Adrenal gland (tissue), 12 donors: ENCODE data around the gene ZNF670. TPM values are rescaled to one million over a fixed set of nuclear protein-coding genes. Genes with fewer than 3 reads are reported as not detected.
A peak's percentile ranks its signal among the peaks of the same experiment; 100 is the strongest.

Experiments
- DNase-seq, 7 donors: peaks; one replicate each; pipeline ENCODE4 v3.0.0-alpha.2; 2019 to 2020
- H3K27ac ChIP-seq, 5 donors: fragments of 200-600 bp; sonication (generic) in 4 of 5; 1 replicate in 3 of 5; 2 replicates in 2 of 5; pipeline versions ENCODE4 v1.5.1 to v1.8.0; 2016 to 2020; ENCODE audit warnings: mild to moderate bottlenecking in 1 of 5
- H3K27me3 ChIP-seq: fragments of 200-600 bp; 2 replicates; pipeline ENCODE4 v1.8.0; 2021
- H3K36me3 ChIP-seq, 2 donors: fragments of 200-600 bp; replicated peaks in 1 of 2; 1 replicate in 1 of 2; 2 replicates in 1 of 2; pipeline versions ENCODE4 v1.5.1 to v1.8.0; 2018 to 2022
- H3K4me1 ChIP-seq, 2 donors: fragments of 200-600 bp; replicated peaks in 1 of 2; 1 replicate in 1 of 2; 2 replicates in 1 of 2; pipeline versions ENCODE4 v1.5.1 to v1.8.0; 2018 to 2021
- H3K4me3 ChIP-seq, 4 donors: fragments of 200-600 bp; sonication (generic) in 3 of 4; one replicate each; pipeline ENCODE4 v1.5.1; 2016 to 2018
- H3K9me3 ChIP-seq, 3 donors: fragments of 200-600 bp; sonication (generic) in 1 of 3; replicated peaks in 1 of 3; 1 replicate in 2 of 3; 2 replicates in 1 of 3; pipeline versions ENCODE4 v1.5.1 to v1.8.0; 2016 to 2021
- POLR2A ChIP-seq, 2 donors: fragments of 450-650 bp; IDR thresholded peaks; one replicate each; pipeline ENCODE4 v1.6.1; 2017; ENCODE audit warnings: antibody characterized with exemption in 2 of 2, mild to moderate bottlenecking in 2 of 2, moderate library complexity in 1 of 2
- WGBS, 4 donors: extraction: QIAGEN DNeasy Blood & Tissue Kit in 2 of 4; methylation state at CpG; one replicate each; pipeline versions ENCODE4 v1.1.5 to v1.1.7; 2013 to 2017; 5-methylcytosine and 5-hydroxymethylcytosine counted together
- intact Hi-C, 2 donors: fragments of 100-400 bp; cut with DNase I; formaldehyde crosslinking; loops; one replicate each; pipeline versions ENCODE4 v1.14.1 to v1.15.0; 2022 to 2023
- polyA plus RNA-seq, 3 donors: library from polyadenylated mRNA; stranded (reverse); fragments of 200-250 nt in 2 of 3; fragments of 350-450 nt in 1 of 3; fragmentation: Illumina TruSeq in 1 of 3; extraction: RNeasy Lipid Tissue Mini Kit (QIAGEN cat#74804) in 1 of 3; gene quantifications; one replicate each; pipeline ENCODE4 v1.2.3, GENCODE V29; 2013 to 2014
- total RNA-seq, 9 donors: library from RNA; depleted of rRNA in 4 of 9; stranded (reverse); fragments of >200 nt in 4 of 9; fragments of 120-200 nt in 1 of 9; fragmentation: NEBNext Ultra II Directional in 1 of 9; extraction: Animal tissue kit (Norgen Biotek cat#: 25700) in 1 of 9; gene quantifications; one replicate each; pipeline versions ENCODE4 v1.1.0 to v1.2.4, GENCODE V29; 2013 to 2023
- TF ChIP-seq, protein P1 (sequence below), 6 experiments: fragments of 450-650 bp in 4 of 6; fragments of 200-600 bp in 2 of 6; sonication (generic) in 1 of 6; IDR thresholded peaks; 1 replicate in 5 of 6; 2 replicates in 1 of 6; pipeline versions ENCODE4 v1.5.1 to v1.8.0; 2016 to 2021; ENCODE audit warnings: antibody characterized with exemption in 6 of 6, mild to moderate bottlenecking in 2 of 6, moderate library complexity in 1 of 6
- donor health status: healthy with polysubstance abuse.
- donor health status: Bipolar disorder and iron deficiency.
- donor health status: DM: yes; HTN: yes; CAD: no.
- donor health status: DM: no; HTN: no; CAD: no.
- donor health status: DM: no; HTN: no; CAD: no.
- donor health status: DM: yes; HTN: yes; CAD: no.

ZNF670 gene
- total and polyA plus RNA-seq, 12 donors: 0.18 to 3.7 (median 2.0) TPM

DNA sequence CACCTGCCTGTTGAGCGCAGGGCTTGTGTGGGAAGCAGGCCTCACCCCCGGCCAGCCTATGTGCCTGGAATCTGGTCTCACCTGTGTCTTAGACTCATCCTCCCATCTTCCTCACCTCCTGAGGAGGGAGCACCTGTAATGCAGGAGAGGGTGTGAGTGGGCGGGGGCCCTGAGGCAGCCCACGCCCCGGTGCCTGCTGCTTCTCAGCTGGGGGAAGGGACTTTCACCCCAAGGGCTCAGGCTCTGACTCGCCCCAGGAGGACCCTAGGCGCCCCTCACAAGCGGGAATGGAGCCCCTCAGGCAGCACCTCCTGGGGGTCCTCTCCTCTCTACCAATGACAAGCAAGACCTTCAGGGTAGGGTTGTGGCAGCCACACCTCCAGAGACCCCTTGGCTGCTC lies 6.7 kb upstream of the ZNF670 start:
- intact Hi-C loops: no loop called here
- H3K4me1 ChIP-seq: no peaks in the 10 kb centered on the region
- TF ChIP-seq POLR2A (IDR thresholded peaks at IDR 0.05): no peak
- TF ChIP-seq, protein P1, sequence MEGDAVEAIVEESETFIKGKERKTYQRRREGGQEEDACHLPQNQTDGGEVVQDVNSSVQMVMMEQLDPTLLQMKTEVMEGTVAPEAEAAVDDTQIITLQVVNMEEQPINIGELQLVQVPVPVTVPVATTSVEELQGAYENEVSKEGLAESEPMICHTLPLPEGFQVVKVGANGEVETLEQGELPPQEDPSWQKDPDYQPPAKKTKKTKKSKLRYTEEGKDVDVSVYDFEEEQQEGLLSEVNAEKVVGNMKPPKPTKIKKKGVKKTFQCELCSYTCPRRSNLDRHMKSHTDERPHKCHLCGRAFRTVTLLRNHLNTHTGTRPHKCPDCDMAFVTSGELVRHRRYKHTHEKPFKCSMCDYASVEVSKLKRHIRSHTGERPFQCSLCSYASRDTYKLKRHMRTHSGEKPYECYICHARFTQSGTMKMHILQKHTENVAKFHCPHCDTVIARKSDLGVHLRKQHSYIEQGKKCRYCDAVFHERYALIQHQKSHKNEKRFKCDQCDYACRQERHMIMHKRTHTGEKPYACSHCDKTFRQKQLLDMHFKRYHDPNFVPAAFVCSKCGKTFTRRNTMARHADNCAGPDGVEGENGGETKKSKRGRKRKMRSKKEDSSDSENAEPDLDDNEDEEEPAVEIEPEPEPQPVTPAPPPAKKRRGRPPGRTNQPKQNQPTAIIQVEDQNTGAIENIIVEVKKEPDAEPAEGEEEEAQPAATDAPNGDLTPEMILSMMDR (IDR thresholded peaks at IDR 0.05): no peak
- H3K27me3 ChIP-seq: no peaks in the 10 kb centered on the region
- no peak overlapping the region for H3K4me3 ChIP-seq
- no peaks in the 10 kb centered on the region for H3K36me3 ChIP-seq
- WGBS, 4 donors: 82 to 95% (median 91%) methylated on average over 5 to 8 of the region's 8 CpGs
- H3K9me3 ChIP-seq: no peaks in the 10 kb centered on the region
- H3K27ac ChIP-seq: no peak overlapping the region
- DNase-seq: peak in 1 of 7 donors; percentile 23

DNA sequence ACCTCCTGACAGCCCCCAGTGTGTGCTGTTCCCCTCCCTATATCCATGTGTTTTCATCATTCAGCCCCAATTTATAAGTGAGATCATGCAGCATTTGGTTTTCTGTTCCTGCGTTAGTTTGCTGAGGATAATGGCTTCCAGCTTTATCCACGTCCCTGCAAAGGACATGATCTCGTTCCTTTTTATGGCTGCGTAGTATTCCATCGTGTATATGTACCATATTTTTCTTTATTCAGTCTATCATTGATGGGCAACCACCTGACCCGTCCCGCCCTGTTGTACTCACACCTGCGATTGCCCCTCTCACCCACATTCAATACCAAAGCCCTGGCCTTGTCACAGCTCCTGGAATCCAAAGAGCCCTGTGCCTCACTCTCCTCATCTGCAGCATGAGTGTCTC lies 6.2 kb upstream of the ZNF670 start:
- no peak overlapping the region for H3K4me3 ChIP-seq
- H3K4me1 ChIP-seq: no peaks in the 10 kb centered on the region
- intact Hi-C loops: no loop called here
- no peaks in the 10 kb centered on the region for H3K9me3 ChIP-seq
- WGBS, 4 donors: 91 to 92% (median 91%) methylated on average over 8 of the region's 8 CpGs
- H3K36me3 ChIP-seq: no peaks in the 10 kb centered on the region
- H3K27ac ChIP-seq: no peak overlapping the region
- no peak for DNase-seq
- H3K27me3 ChIP-seq: no peaks in the 10 kb centered on the region
- TF ChIP-seq, protein P1 (IDR thresholded peaks at IDR 0.05): no peak
- no peak for TF ChIP-seq POLR2A (IDR thresholded peaks at IDR 0.05)

DNA sequence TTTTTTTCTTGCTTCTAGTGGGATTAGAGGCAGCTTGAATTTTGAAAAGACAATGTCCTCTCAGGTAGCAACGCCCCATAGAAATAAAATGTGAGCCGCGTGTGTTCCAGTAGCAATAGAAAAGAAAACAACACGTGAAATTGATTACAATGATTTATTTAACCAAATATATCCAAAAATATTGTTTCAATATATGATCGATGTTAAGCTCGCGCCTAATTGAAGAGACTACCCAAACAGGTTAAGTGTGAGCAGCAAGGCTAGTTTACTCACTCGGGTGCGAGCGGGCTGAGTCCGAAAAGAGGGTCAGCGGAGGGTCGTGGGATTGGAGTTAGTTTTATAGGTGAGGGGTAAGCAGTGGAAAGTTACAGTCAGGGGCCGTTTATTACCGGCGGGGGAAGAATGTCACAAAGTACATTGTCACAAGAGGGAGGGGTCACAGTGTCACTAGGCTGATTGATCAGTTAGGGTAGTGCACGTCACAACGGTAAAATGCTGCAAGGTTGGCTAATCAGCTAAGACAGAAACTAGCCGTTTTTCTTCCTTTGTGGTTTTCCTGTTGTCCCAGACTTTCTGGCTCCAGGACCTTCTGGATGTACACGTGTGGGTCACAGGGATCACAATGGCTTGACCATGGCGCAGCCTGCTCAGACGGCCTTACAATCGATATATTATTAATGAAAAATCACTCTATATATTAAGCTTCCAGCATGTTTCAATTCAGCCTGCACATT lies 697 bp upstream of the ZNF670 start:
- Histone ChIP-seq H3K36me3 (no peaks in the 10 kb centered on the region), H3K27ac (no peak overlapping the region), H3K4me3 (peak overlapping the region in 1 of 4 donors; percentile 89), H3K9me3 (no peaks in the 10 kb centered on the region), H3K27me3 (no peaks in the 10 kb centered on the region), H3K4me1 (peaks cover 6 to 15% of the 10 kb centered on the region in 2 donors)
- TF ChIP-seq, protein P1 (IDR thresholded peaks at IDR 0.05): no peak
- no peak for TF ChIP-seq POLR2A (IDR thresholded peaks at IDR 0.05)
- DNase-seq: peak in 1 of 7 donors; percentile 51
- intact Hi-C loops: no loop called here
- 37 to 52% (median 46%) methylated on average over 23 of the region's 23 CpGs for WGBS, 4 donors

DNA sequence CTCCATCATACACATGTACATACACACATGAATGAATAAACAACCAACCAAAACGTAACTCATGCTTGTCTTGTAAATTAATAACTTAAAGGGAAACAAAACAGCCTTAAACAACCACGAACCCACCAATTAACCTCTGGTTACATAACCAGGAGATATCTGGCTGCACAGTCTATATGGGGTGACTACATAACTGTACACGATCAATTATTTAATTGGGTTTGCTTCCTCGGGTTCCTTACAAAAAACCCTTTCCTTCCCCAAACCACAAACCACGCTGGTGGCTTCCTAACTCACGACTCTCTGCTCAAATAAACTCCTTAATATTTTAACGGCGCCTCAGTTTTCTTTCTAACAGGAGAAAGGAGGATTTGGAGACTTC lies 744 bp downstream of the ZNF670 start:
- Histone ChIP-seq H3K27me3 (no peaks in the 10 kb centered on the region), H3K9me3 (no peaks in the 10 kb centered on the region), H3K4me3 (peak overlapping the region; percentile 69 to 95 (median 82)), H3K36me3 (no peaks in the 10 kb centered on the region), H3K27ac (peak overlapping the region in 2 of 5 donors; percentile 70 to 84), H3K4me1 (peaks cover 6 to 15% of the 10 kb centered on the region in 2 donors)
- 0 to 3% (median 2%) methylated on average over 8 of the region's 8 CpGs for WGBS, 4 donors
- intact Hi-C loops: no loop called here
- DNase-seq: no peak
- TF ChIP-seq, protein P1 (IDR thresholded peaks at IDR 0.05): no peak
- TF ChIP-seq POLR2A (IDR thresholded peaks at IDR 0.05): no peak
